Measurements from ENCODE around the gene DPM3.

Gene DPM3

GRCh38 chr1:155133799-155134281 is 6.5 kb downstream of the DPM3 start:
- in situ Hi-C loops (cut with HindIII; ENCODE audit: low sequenced_read_pairs): no loop called here
- no peak for DNase-seq (ENCODE audit: low read depth, low spot score)
- no peak overlapping the region for H3K4me3 ChIP-seq (ENCODE audit: low read depth, low read length)
- no peak for TF ChIP-seq CTCF (IDR thresholded peaks at IDR 0.05; ENCODE audit: low read depth, low read length)

GRCh38 chr1:155131856-155132255 is 8.5 kb downstream of the DPM3 start:
- in situ Hi-C loops (cut with HindIII; ENCODE audit: low sequenced_read_pairs): no loop called here
- no peak for DNase-seq (ENCODE audit: low read depth, low spot score)
- H3K4me3 ChIP-seq (ENCODE audit: low read depth, low read length): no peak overlapping the region
- no peak for TF ChIP-seq CTCF (IDR thresholded peaks at IDR 0.05; ENCODE audit: low read depth, low read length)

- in situ Hi-C loops (cut with HindIII; ENCODE audit: low sequenced_read_pairs): no loop called here
- no peak for DNase-seq (ENCODE audit: low read depth, low spot score)
- H3K4me3 ChIP-seq (ENCODE audit: low read depth, low read length): no peak overlapping the region
- TF ChIP-seq CTCF (IDR thresholded peaks at IDR 0.05; ENCODE audit: low read depth, low read length): no peak
Observed at GRCh38 chr1:155131285-155131684, 9.0 kb downstream of the DPM3 start.

GRCh38 chr1:155130272-155131006 is 9.9 kb downstream of the DPM3 start:
- H3K4me3 ChIP-seq (ENCODE audit: low read depth, low read length): no peak overlapping the region
- no peak for DNase-seq (ENCODE audit: low read depth, low spot score)
- TF ChIP-seq CTCF (IDR thresholded peaks at IDR 0.05; ENCODE audit: low read depth, low read length): no peak
- in situ Hi-C loops (cut with HindIII; ENCODE audit: low sequenced_read_pairs): no loop called here

GRCh38 chr1:155128755-155129473 is 11.4 kb downstream of the DPM3 start:
- no peak overlapping the region for H3K4me3 ChIP-seq (ENCODE audit: low read depth, low read length)
- in situ Hi-C loops (cut with HindIII; ENCODE audit: low sequenced_read_pairs): no loop called here
- no peak for TF ChIP-seq CTCF (IDR thresholded peaks at IDR 0.05; ENCODE audit: low read depth, low read length)
- no peak for DNase-seq (ENCODE audit: low read depth, low spot score)

GRCh38 chr1:155127967-155128754 is 12.2 kb downstream of the DPM3 start:
- in situ Hi-C loops (cut with HindIII; ENCODE audit: low sequenced_read_pairs): no loop called here
- TF ChIP-seq CTCF (IDR thresholded peaks at IDR 0.05; ENCODE audit: low read depth, low read length): no peak

More at GRCh38 chr1:155127967-155128754, 12.2 kb downstream of the DPM3 start:
- DNase-seq (ENCODE audit: low read depth, low spot score): no peak
- peak overlapping the region; percentile 45 for H3K4me3 ChIP-seq (ENCODE audit: low read depth, low read length)
